ENCODE results near the gene FAHD2A.
"Not testable (repeated sequence)": the region's sequence is repeated elsewhere in the genome, so short reads cannot be mapped to it uniquely, and the experiment has no call there.

The FAHD2A gene

GRCh38 chr2:95376311-95377215 lies 25.9 kb upstream of the FAHD2A start:
- Histone ChIP-seq H3K27me3 (ENCODE audit: control insufficient read depth, low read length) (no peaks in the 10 kb centered on the region), H3F3A (ENCODE audit: control insufficient read depth, insufficient read depth) (no peaks in the 10 kb centered on the region), H3K4me1 (ENCODE audit: control insufficient read depth, low read length) (0 out of 2 replicates have a peak, but pooled peaks cover 3% of the 10 kb centered on the region), H3K36me3 (ENCODE audit: control insufficient read depth, low read length) (no peaks in the 10 kb centered on the region), H3K4me2 (ENCODE audit: low read length) (no peak overlapping the region), H3K4me3 (ENCODE audit: low read length) (no peak overlapping the region), H3K79me2 (ENCODE audit: control insufficient read depth, low read length) (no peaks in the 10 kb centered on the region), H3K9me2 (replicated peaks; ENCODE audit: control insufficient read depth, low read length) (no peaks in the 10 kb centered on the region), H4K20me1 (ENCODE audit: control insufficient read depth, insufficient read depth, low read depth, low read length) (no peaks in the 10 kb centered on the region), H3K9me3 (ENCODE audit: control insufficient read depth, insufficient read depth, low read length) (no peaks in the 10 kb centered on the region), H3K27ac (ENCODE audit: low read depth, low read length) (no peak overlapping the region)
- no peak for TF ChIP-seq EZH2phosphoT487 (IDR thresholded peaks at IDR 0.05; ENCODE audit: borderline replicate concordance, low read length)
- TF ChIP-seq, protein P1, sequence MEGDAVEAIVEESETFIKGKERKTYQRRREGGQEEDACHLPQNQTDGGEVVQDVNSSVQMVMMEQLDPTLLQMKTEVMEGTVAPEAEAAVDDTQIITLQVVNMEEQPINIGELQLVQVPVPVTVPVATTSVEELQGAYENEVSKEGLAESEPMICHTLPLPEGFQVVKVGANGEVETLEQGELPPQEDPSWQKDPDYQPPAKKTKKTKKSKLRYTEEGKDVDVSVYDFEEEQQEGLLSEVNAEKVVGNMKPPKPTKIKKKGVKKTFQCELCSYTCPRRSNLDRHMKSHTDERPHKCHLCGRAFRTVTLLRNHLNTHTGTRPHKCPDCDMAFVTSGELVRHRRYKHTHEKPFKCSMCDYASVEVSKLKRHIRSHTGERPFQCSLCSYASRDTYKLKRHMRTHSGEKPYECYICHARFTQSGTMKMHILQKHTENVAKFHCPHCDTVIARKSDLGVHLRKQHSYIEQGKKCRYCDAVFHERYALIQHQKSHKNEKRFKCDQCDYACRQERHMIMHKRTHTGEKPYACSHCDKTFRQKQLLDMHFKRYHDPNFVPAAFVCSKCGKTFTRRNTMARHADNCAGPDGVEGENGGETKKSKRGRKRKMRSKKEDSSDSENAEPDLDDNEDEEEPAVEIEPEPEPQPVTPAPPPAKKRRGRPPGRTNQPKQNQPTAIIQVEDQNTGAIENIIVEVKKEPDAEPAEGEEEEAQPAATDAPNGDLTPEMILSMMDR (IDR thresholded peaks at IDR 0.05; ENCODE audit: low read depth, low read length, poor library complexity, severe bottlenecking), result no peak

DNA sequence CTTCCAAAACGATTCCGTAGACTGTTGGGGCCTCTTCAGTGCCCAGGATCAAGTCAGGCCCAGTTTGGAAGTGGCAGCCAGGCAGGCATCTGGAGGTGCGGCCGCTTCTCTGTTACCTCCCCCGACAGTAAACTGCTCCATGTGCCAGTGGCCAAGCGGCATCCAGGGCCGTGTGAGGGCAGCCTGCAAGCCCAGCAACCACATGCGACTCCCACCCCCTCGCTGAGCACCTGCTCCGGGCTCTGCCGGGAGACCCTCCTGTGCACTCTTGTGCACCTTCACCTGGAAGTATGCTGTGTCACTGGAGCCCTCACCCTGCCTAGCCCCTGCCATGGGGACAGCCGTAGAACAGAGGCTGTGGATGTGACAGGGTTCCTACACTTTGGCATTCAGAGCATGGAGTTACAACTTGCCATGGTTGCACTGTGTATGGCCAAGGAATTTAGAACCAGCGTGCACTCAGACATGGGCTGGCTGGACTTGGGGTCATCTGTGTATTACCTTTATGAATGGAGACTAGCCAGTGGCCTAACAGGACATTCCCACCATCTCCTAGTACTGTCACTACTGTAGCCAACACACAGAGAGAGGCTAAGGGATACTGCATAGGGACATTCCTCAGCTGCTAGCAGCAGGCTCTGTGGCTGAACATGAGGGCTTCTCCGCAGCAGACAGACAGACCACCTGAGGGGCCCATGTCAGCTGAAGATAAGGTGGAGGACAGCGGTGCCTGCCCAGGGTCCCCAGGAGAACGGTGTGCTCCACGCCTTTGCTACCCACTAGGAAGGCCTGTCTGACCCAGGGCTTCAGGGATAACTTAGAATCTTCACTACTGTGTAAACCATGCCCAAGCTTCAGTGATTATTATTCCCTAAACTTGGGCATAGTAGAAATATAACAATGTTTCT lies 25.0 kb upstream of the FAHD2A start:
- TF ChIP-seq EZH2phosphoT487 (IDR thresholded peaks at IDR 0.05; ENCODE audit: borderline replicate concordance, low read length), result no peak
- TF ChIP-seq, protein P1 (IDR thresholded peaks at IDR 0.05; ENCODE audit: low read depth, low read length, poor library complexity, severe bottlenecking), result no peak
- no peak overlapping the region for H3K4me3 ChIP-seq (ENCODE audit: low read length)
- no peak overlapping the region for H3K27ac ChIP-seq (ENCODE audit: low read depth, low read length)
- H3F3A ChIP-seq (ENCODE audit: control insufficient read depth, insufficient read depth), result no peaks in the 10 kb centered on the region
- 0 out of 2 replicates have a peak, but pooled peaks cover 3% of the 10 kb centered on the region for H3K4me1 ChIP-seq (ENCODE audit: control insufficient read depth, low read length)
- no peaks in the 10 kb centered on the region for H3K79me2 ChIP-seq (ENCODE audit: control insufficient read depth, low read length)
- no peaks in the 10 kb centered on the region for H3K36me3 ChIP-seq (ENCODE audit: control insufficient read depth, low read length)
- no peaks in the 10 kb centered on the region for H3K9me2 ChIP-seq (replicated peaks; ENCODE audit: control insufficient read depth, low read length)
- no peaks in the 10 kb centered on the region for H3K9me3 ChIP-seq (ENCODE audit: control insufficient read depth, insufficient read depth, low read length)
- H3K4me2 ChIP-seq (ENCODE audit: low read length), result no peak overlapping the region
- no peaks in the 10 kb centered on the region for H4K20me1 ChIP-seq (ENCODE audit: control insufficient read depth, insufficient read depth, low read depth, low read length)
- no peaks in the 10 kb centered on the region for H3K27me3 ChIP-seq (ENCODE audit: control insufficient read depth, low read length)

- not testable (repeated sequence) for H3K9me3 ChIP-seq (ENCODE audit: control insufficient read depth, insufficient read depth, low read length); H3K4me1 ChIP-seq (ENCODE audit: control insufficient read depth, low read length); H4K20me1 ChIP-seq (ENCODE audit: control insufficient read depth, insufficient read depth, low read depth, low read length); H3K9me2 ChIP-seq (replicated peaks; ENCODE audit: control insufficient read depth, low read length); H3K27ac ChIP-seq (ENCODE audit: low read depth, low read length); H3K36me3 ChIP-seq (ENCODE audit: control insufficient read depth, low read length); H3K27me3 ChIP-seq (ENCODE audit: control insufficient read depth, low read length); H3K4me3 ChIP-seq (ENCODE audit: low read length); H3F3A ChIP-seq (ENCODE audit: control insufficient read depth, insufficient read depth); H3K79me2 ChIP-seq (ENCODE audit: control insufficient read depth, low read length); H3K4me2 ChIP-seq (ENCODE audit: low read length)
Observed at GRCh38 chr2:95378281-95378680, 24.2 kb upstream of the FAHD2A start.
